RWPE2 (cell line): ENCODE data around the gene ANKS6.

Experiments used
- ATAC-seq: fragments of 200-7000 bp; cut with Tn5 transposase; 3 replicates; pipeline ENCODE4 v1.9.1; 2021; ENCODE audit warnings: low read depth
- DNase-seq: peaks from one replicate; pipeline ENCODE4 v3.0.0-alpha.2; 2020; ENCODE audit warnings: low spot score
- H3K27ac ChIP-seq: fragments of 450-650 bp; 2 replicates; pipeline ENCODE4 v1.5.1; 2017; ENCODE audit warnings: mild to moderate bottlenecking; ENCODE audit not compliant: poor library complexity, severe bottlenecking
- H3K27me3 ChIP-seq: fragments of 250-450 bp; sonication (Bioruptor Pico); 2 replicates; pipeline ENCODE4 v1.5.1; 2021; ENCODE audit warnings: mild to moderate bottlenecking, moderate library complexity; ENCODE audit not compliant: insufficient read depth, poor library complexity, severe bottlenecking
- H3K36me3 ChIP-seq: fragments of 250-450 bp; sonication (Bioruptor Pico); 2 replicates; pipeline ENCODE4 v1.5.1; 2020; ENCODE audit warnings: low read depth, mild to moderate bottlenecking, moderate library complexity
- H3K4me1 ChIP-seq: fragments of 250-450 bp; sonication (Bioruptor Pico); 2 replicates; pipeline ENCODE4 v1.5.1; 2021; ENCODE audit warnings: mild to moderate bottlenecking, moderate library complexity; ENCODE audit not compliant: insufficient read depth, poor library complexity, severe bottlenecking
- H3K4me3 ChIP-seq: fragments of 250-450 bp; sonication (Bioruptor Pico); 2 replicates; pipeline ENCODE4 v1.5.1; 2021; ENCODE audit warnings: mild to moderate bottlenecking, moderate library complexity; ENCODE audit not compliant: severe bottlenecking
- H3K9me3 ChIP-seq: fragments of 250-450 bp; sonication (Bioruptor Pico); 2 replicates; pipeline ENCODE4 v1.5.1; 2021; ENCODE audit warnings: mild to moderate bottlenecking, moderate library complexity; ENCODE audit not compliant: severe bottlenecking
- CTCF ChIP-seq: fragments of 450-650 bp; IDR thresholded peaks from one replicate; pipeline ENCODE4 v1.5.1; 2017; ENCODE audit warnings: mild to moderate bottlenecking, moderate library complexity; ENCODE audit not compliant: poor library complexity, severe bottlenecking

Gene ANKS6

GRCh38 chr9:98720402-98720801 lies 76.0 kb downstream of the ANKS6 start:
- Histone ChIP-seq H3K27me3 (peaks cover 6% of the 10 kb centered on the region), H3K4me3 (no peak overlapping the region), H3K27ac (no peak overlapping the region), H3K9me3 (no peaks in the 10 kb centered on the region), H3K36me3 (no peaks in the 10 kb centered on the region), H3K4me1 (no peaks in the 10 kb centered on the region)
- TF ChIP-seq CTCF = no peak
- DNase-seq (no peak), ATAC-seq (no peak)

GRCh38 chr9:98719055-98719454 lies 77.3 kb downstream of the ANKS6 start:
- DNase-seq (no peak), ATAC-seq (no peak)
- Histone ChIP-seq H3K27me3 (peaks cover 6% of the 10 kb centered on the region), H3K4me3 (no peak overlapping the region), H3K36me3 (no peaks in the 10 kb centered on the region), H3K9me3 (no peaks in the 10 kb centered on the region), H3K27ac (no peak overlapping the region), H3K4me1 (no peaks in the 10 kb centered on the region)
- TF ChIP-seq CTCF = no peak

- H3K27me3 ChIP-seq = peaks cover 30% of the 10 kb centered on the region
- no peaks in the 10 kb centered on the region for H3K4me1 ChIP-seq
- H3K36me3 ChIP-seq = no peaks in the 10 kb centered on the region
- H3K9me3 ChIP-seq = no peaks in the 10 kb centered on the region
- no peak for TF ChIP-seq CTCF
- H3K27ac ChIP-seq = no peak overlapping the region
- DNase-seq (no peak), ATAC-seq (no peak)
- no peak overlapping the region for H3K4me3 ChIP-seq
These were observed 81.5 kb downstream of the ANKS6 start for GRCh38 chr9:98714833-98715232.

GRCh38 chr9:98712987-98713386 lies 83.4 kb downstream of the ANKS6 start:
- H3K27me3 ChIP-seq = peaks cover 43% of the 10 kb centered on the region
- no peaks in the 10 kb centered on the region for H3K4me1 ChIP-seq
- H3K27ac ChIP-seq = no peak overlapping the region
- H3K4me3 ChIP-seq = no peak overlapping the region
- TF ChIP-seq CTCF = no peak
- no peaks in the 10 kb centered on the region for H3K9me3 ChIP-seq
- DNase-seq (no peak), ATAC-seq (no peak)
- H3K36me3 ChIP-seq = no peaks in the 10 kb centered on the region

- ATAC-seq (peak; percentile 33; the same call in 1 of the 3 replicates), DNase-seq (no peak)
- no peaks in the 10 kb centered on the region for H3K4me1 ChIP-seq
- no peak overlapping the region for H3K4me3 ChIP-seq
- no peaks in the 10 kb centered on the region for H3K9me3 ChIP-seq
- TF ChIP-seq CTCF = no peak
- H3K27me3 ChIP-seq = peaks cover 70% of the 10 kb centered on the region
- H3K27ac ChIP-seq = no peak overlapping the region
- H3K36me3 ChIP-seq = no peaks in the 10 kb centered on the region
These were observed 86.1 kb downstream of the ANKS6 start for GRCh38 chr9:98709968-98710965.
